K562 (cell line): ENCODE data around the gene ERICH2. TPM values are rescaled to one million over a fixed set of nuclear protein-coding genes. Genes with fewer than 3 reads are reported as not detected.

ENCODE experiments used
- ARNT ChIP-seq, 2 experiments: fragments of 450-650 bp; IDR thresholded peaks; 2 replicates each; pipeline ENCODE4 v1.6.1; 2016; ENCODE audit warnings: mild to moderate bottlenecking in 1 of 2
- CTCF ChIP-seq, 3 experiments: IDR thresholded peaks in 2 of 3; conservative IDR thresholded peaks in 1 of 3; 2 replicates each; pipeline ENCODE4 v1.5.1; 2011 to 2012; ENCODE audit warnings: low read length in 3 of 3, mild to moderate bottlenecking in 3 of 3, control low read depth in 2 of 3, improper control_type of control experiment in 1 of 3, inconsistent platforms in 1 of 3, low read depth in 1 of 3, mixed read lengths in 1 of 3, moderate library complexity in 1 of 3; ENCODE audit not compliant: insufficient read depth in 2 of 3
- E2F5 ChIP-seq: sonication (generic); formaldehyde crosslinking; IDR thresholded peaks from 2 replicates; pipeline ENCODE4 v1.8.0; 2022; ENCODE audit warnings: mild to moderate bottlenecking, missing genetic modification reagents
- POLR2A ChIP-seq: fragments of 450-650 bp; conservative IDR thresholded peaks from 2 replicates; pipeline ENCODE4 v1.6.1; 2016
- PYGO2 ChIP-seq: fragments of 450-650 bp; IDR thresholded peaks from 2 replicates; pipeline ENCODE4 v1.6.1; 2016; ENCODE audit warnings: mild to moderate bottlenecking, missing genetic modification characterization, moderate library complexity, missing compliant biosample characterization
- RUNX1 ChIP-seq: sonication (generic); IDR thresholded peaks from 2 replicates; pipeline ENCODE4 v1.6.1; 2016; ENCODE audit warnings: antibody characterized with exemption, low read depth
- SRF ChIP-seq, 2 experiments: fragments of 250-450, 450-650 bp in 1 of 2; sonication (Bioruptor Pico) in 1 of 2; sonication (generic) in 1 of 2; formaldehyde crosslinking; IDR thresholded peaks; 2 replicates each; pipeline versions ENCODE4 v1.5.0 to v1.5.1; 2020 to 2022; ENCODE audit warnings: mild to moderate bottlenecking in 1 of 2, missing genetic modification reagents in 1 of 2
- STAT5B ChIP-seq: fragments of 250-450 bp; sonication (Bioruptor Pico); IDR thresholded peaks from 2 replicates; pipeline ENCODE4 v1.8.0; 2021; ENCODE audit warnings: mild to moderate bottlenecking, inconsistent platforms
- TFAP4 ChIP-seq: sonication (generic); formaldehyde crosslinking; IDR thresholded peaks from 2 replicates; pipeline ENCODE4 v1.8.0; 2022; ENCODE audit warnings: missing genetic modification reagents, mild to moderate bottlenecking, moderate library complexity, borderline replicate concordance
- ZBTB40 ChIP-seq, 2 experiments: fragments of 450-650 bp in 1 of 2; sonication (generic) in 1 of 2; formaldehyde crosslinking in 1 of 2; IDR thresholded peaks; 2 replicates each; pipeline versions ENCODE4 v1.7.1 to v1.9.0; 2016 to 2022; ENCODE audit warnings: inconsistent platforms in 1 of 2, mild to moderate bottlenecking in 1 of 2, missing genetic modification reagents in 1 of 2
- ZKSCAN8 ChIP-seq: fragments of 200-800 bp; sonication (Bioruptor generic); IDR thresholded peaks from 2 replicates; pipeline ENCODE4 v1.6.1; 2016; ENCODE audit warnings: missing genetic modification characterization, missing compliant biosample characterization
- ZNF586 ChIP-seq: fragments of 450-650 bp; formaldehyde crosslinking; conservative IDR thresholded peaks from 2 replicates; pipeline ENCODE4 v1.4.0; 2020; ENCODE audit warnings: mild to moderate bottlenecking, moderate library complexity
- polyA plus RNA-seq, 8 experiments: library from polyadenylated mRNA; depleted of rRNA in 4 of 8; stranded (reverse) in 5 of 8; unstranded in 3 of 8; fragments of >200 nt; fragmentation: Nextera tagmentation in 2 of 8; fragmentation: Illumina TruSeq in 1 of 8; extraction: Ambion mirVana in 2 of 8; extraction: Trizol in 1 of 8; gene quantifications; 2 replicates each; pipeline versions ENCODE4 v1.2.1 to v1.2.3, GENCODE V29; 2011 to 2014; ENCODE audit warnings: inconsistent platforms in 1 of 8, missing spikeins in 1 of 8
- total RNA-seq, 7 experiments: library from RNA; depleted of rRNA in 6 of 7; stranded (reverse); fragments of >200 nt in 6 of 7; fragmentation: Illumina TruSeq in 2 of 7; extraction: Trizol in 2 of 7; gene quantifications; 2 replicates each; pipeline versions ENCODE4 v1.2.1 to v1.2.3, GENCODE V29; 2011 to 2021; ENCODE audit warnings: low replicate concordance in 1 of 7

Gene ERICH2
- total and polyA plus RNA-seq, 9 of the 15 experiments (the other 6 are each of a cell fraction or from before 2014, with no cell fraction given) = 0.85 to 2.4 (median 1.6) TPM

- no peak for TF ChIP-seq ZBTB40 (IDR thresholded peaks at IDR 0.05)
- TF ChIP-seq ZBTB40 (CRISPR knock-in tag; IDR thresholded peaks at IDR 0.05) = peak; percentile 24; the same call in 1 of the 2 replicates
- TF ChIP-seq SRF (CRISPR knock-in tag; IDR thresholded peaks at IDR 0.05) = 0 out of 4 replicates have a peak, but pooled peaks of 1 of the 2 experiments have one; percentile 9
- TF ChIP-seq PYGO2 (tag) = no peak
- TF ChIP-seq TFAP4 (CRISPR knock-in tag) = peak; percentile 94
- no peak for TF ChIP-seq RUNX1
- no peak for TF ChIP-seq ZKSCAN8 (CRISPR knock-in tag)
- peak in 2 of 3 experiments; percentile 4 to 20; a peak in 2 of 6 replicates for TF ChIP-seq CTCF (IDR thresholded peaks at IDR 0.05 in 2 of 3, conservative IDR thresholded peaks at IDR 0.05 in 1 of 3; ENCODE audit: insufficient read depth in 2 of 3, low read depth in 1 of 3, low read length in 3 of 3)
- 0 out of 4 replicates have a peak, but pooled peaks of 1 of the 2 experiments have one; percentile 20 for TF ChIP-seq ARNT (IDR thresholded peaks at IDR 0.05)
- TF ChIP-seq E2F5 (CRISPR knock-in tag) = no peak
- no peak for TF ChIP-seq ZNF586 (CRISPR knock-in tag)
- TF ChIP-seq POLR2A = peak; percentile 84
- no peak for TF ChIP-seq STAT5B (CRISPR knock-in tag)
Measured at GRCh38 chr2:170770606-170771420, 635 bp downstream of the ERICH2 start (continued).
